Measurements from ENCODE around the gene TOMM20. TPM values are rescaled to one million over a fixed set of nuclear protein-coding genes. Genes with fewer than 3 reads are reported as not detected.

The TOMM20 gene
- total RNA-seq, 1 experiment from 2014 or later = 184 TPM

GRCh38 chr1:235169986-235170385 is 41.3 kb upstream of the TOMM20 start (continued):
- TF ChIP-seq, protein P1, sequence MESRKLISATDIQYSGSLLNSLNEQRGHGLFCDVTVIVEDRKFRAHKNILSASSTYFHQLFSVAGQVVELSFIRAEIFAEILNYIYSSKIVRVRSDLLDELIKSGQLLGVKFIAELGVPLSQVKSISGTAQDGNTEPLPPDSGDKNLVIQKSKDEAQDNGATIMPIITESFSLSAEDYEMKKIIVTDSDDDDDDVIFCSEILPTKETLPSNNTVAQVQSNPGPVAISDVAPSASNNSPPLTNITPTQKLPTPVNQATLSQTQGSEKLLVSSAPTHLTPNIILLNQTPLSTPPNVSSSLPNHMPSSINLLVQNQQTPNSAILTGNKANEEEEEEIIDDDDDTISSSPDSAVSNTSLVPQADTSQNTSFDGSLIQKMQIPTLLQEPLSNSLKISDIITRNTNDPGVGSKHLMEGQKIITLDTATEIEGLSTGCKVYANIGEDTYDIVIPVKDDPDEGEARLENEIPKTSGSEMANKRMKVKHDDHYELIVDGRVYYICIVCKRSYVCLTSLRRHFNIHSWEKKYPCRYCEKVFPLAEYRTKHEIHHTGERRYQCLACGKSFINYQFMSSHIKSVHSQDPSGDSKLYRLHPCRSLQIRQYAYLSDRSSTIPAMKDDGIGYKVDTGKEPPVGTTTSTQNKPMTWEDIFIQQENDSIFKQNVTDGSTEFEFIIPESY (IDR thresholded peaks at IDR 0.05; ENCODE audit: extremely low read depth, insufficient replicate concordance, low read length) = no peak
- no peak for TF ChIP-seq CEBPB (IDR thresholded peaks at IDR 0.05; ENCODE audit: low read depth)
- TF ChIP-seq, protein P2, sequence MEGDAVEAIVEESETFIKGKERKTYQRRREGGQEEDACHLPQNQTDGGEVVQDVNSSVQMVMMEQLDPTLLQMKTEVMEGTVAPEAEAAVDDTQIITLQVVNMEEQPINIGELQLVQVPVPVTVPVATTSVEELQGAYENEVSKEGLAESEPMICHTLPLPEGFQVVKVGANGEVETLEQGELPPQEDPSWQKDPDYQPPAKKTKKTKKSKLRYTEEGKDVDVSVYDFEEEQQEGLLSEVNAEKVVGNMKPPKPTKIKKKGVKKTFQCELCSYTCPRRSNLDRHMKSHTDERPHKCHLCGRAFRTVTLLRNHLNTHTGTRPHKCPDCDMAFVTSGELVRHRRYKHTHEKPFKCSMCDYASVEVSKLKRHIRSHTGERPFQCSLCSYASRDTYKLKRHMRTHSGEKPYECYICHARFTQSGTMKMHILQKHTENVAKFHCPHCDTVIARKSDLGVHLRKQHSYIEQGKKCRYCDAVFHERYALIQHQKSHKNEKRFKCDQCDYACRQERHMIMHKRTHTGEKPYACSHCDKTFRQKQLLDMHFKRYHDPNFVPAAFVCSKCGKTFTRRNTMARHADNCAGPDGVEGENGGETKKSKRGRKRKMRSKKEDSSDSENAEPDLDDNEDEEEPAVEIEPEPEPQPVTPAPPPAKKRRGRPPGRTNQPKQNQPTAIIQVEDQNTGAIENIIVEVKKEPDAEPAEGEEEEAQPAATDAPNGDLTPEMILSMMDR (IDR thresholded peaks at IDR 0.05 in 2 of 3, conservative IDR thresholded peaks at IDR 0.05 in 1 of 3; ENCODE audit: borderline replicate concordance in 1 of 3, insufficient read depth in 1 of 3, low read depth in 2 of 3, low read length in 2 of 3) = no peak
- TF ChIP-seq SRF (IDR thresholded peaks at IDR 0.05; ENCODE audit: low read depth) = no peak
- TF ChIP-seq CBX3 (IDR thresholded peaks at IDR 0.05; ENCODE audit: low read depth) = no peak

DNA sequence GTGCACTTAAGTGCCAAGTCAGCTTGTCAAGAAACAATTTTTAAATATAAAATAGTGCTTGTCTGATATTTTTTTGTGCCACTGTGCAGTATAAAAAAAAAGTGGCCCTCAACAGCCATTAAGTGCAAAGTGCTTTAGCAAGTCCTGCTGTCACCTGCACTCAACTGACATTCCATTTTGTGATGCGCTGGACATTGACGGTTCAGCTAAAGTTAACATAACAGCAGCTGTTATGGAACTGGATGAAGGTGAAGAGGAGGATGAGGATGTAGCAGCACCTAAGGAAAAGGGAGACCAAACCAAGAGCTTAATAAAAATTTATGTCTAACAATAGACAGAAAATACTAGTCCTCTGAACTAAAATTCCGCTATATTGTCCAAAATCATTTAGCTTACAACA is 39.7 kb upstream of the TOMM20 start:
- no peaks in the 10 kb centered on the region for H3K27me3 ChIP-seq (ENCODE audit: insufficient read depth, low read length)
- intact Hi-C loops (cut with micrococcal nuclease) = loop anchor here (10.0 kb wide), 1 partner anchor 246 kb away; no protein-coding TSS in a partner anchor
- no peaks in the 10 kb centered on the region for H3K4me1 ChIP-seq (ENCODE audit: control insufficient read depth in 1 of 2, insufficient read depth in 2 of 2, low read length in 2 of 2)
- no peak overlapping the region for H3K27ac ChIP-seq (ENCODE audit: low read depth, low read length)
- H3K9ac ChIP-seq (ENCODE audit: low read length) = no peak overlapping the region
- DNase-seq (ENCODE audit: low read depth, low spot score) (no peak), ATAC-seq (no peak)
- H3K9me3 ChIP-seq (ENCODE audit: control insufficient read depth in 1 of 2, insufficient read depth in 1 of 2, low read depth in 1 of 2, low read length in 2 of 2) = no peaks in the 10 kb centered on the region
- H3K4me2 ChIP-seq (ENCODE audit: low read length) = no peak overlapping the region
- BruUV-seq (replicated peaks) = no TSS peak
- RAD21 ChIA-PET (ENCODE audit: low non-redundant PET in 1 of 2, low total read pairs in 2 of 2, uncharacterized antibody in 2 of 2, unreplicated experiment in 2 of 2) = no interaction called here
- CTCF ChIA-PET = interaction anchor here (0.9 to 1.5 kb wide), 2 partner anchors 12 to 21 kb away, joined by 3 to 4 read pairs; no protein-coding TSS in a partner anchor
- POLR2A ChIA-PET = no interaction called here
- H3K9me2 ChIP-seq (ENCODE audit: insufficient read depth) = no peaks in the 10 kb centered on the region
- H3K36me3 ChIP-seq (ENCODE audit: control insufficient read depth in 1 of 2, insufficient read depth in 2 of 2, low read length in 2 of 2) = peaks cover 5 to 16% of the 10 kb centered on the region in 2 experiments; a peak in 3 of 4 replicates
- H3K4me3 ChIP-seq (replicated peaks in 1 of 2; ENCODE audit: low read depth in 1 of 2, low read length in 2 of 2) = no peak overlapping the region
- no peaks in the 10 kb centered on the region for H4K20me1 ChIP-seq (ENCODE audit: insufficient read depth)
- no peaks in the 10 kb centered on the region for H3K79me2 ChIP-seq (ENCODE audit: insufficient read depth, low read length)
- H2AFZ ChIP-seq (ENCODE audit: low read depth, low read length, poor library complexity, severe bottlenecking) = no peak overlapping the region
- TF ChIP-seq REST (IDR thresholded peaks at IDR 0.05; ENCODE audit: low read depth) = no peak
- no peak for TF ChIP-seq EZH2phosphoT487 (IDR thresholded peaks at IDR 0.05; ENCODE audit: borderline replicate concordance)
- TF ChIP-seq FOSL1 (IDR thresholded peaks at IDR 0.05; ENCODE audit: low read depth) = no peak
- TF ChIP-seq ELF1 (IDR thresholded peaks at IDR 0.05; ENCODE audit: borderline replicate concordance, low read depth) = no peak
- TF ChIP-seq POLR2AphosphoS5 (IDR thresholded peaks at IDR 0.05; ENCODE audit: low read depth, low read length) = no peak
- TF ChIP-seq MAX (IDR thresholded peaks at IDR 0.05) = no peak
- no peak for TF ChIP-seq POLR2A (IDR thresholded peaks at IDR 0.05; ENCODE audit: borderline replicate concordance, extremely low read depth, insufficient read depth, insufficient read length)
- no peak for TF ChIP-seq TCF7L2 (IDR thresholded peaks at IDR 0.05; ENCODE audit: borderline replicate concordance, extremely low read depth, insufficient read depth, insufficient read length)
- TF ChIP-seq, protein P1 (IDR thresholded peaks at IDR 0.05; ENCODE audit: extremely low read depth, insufficient replicate concordance, low read length) = no peak
- no peak for TF ChIP-seq EZH2 (IDR thresholded peaks at IDR 0.05)
- no peak for TF ChIP-seq RAD21 (IDR thresholded peaks at IDR 0.05; ENCODE audit: low read depth)
- TF ChIP-seq SRF (IDR thresholded peaks at IDR 0.05; ENCODE audit: low read depth) = no peak
